GDM1 (cell line): ENCODE results near the gene KLHL3.
A peak's percentile ranks its signal among the peaks of the same experiment; 100 is the strongest.

Source experiments
- DNase-seq: peaks from one replicate; lab custom pipeline; 2025; lab: John Stamatoyannopoulos, UW

KLHL3 gene

GRCh38 chr5:137747848-137748247, 12.0 kb upstream of the KLHL3 start:
- DNase-seq: no peak

- peak; percentile 35 for DNase-seq
These were observed 7.2 kb upstream of the KLHL3 start for GRCh38 chr5:137743031-137743640.

- DNase-seq: no peak
These were observed 5.8 kb upstream of the KLHL3 start for GRCh38 chr5:137741718-137742117.

GRCh38 chr5:137739737-137740136, 3.8 kb upstream of the KLHL3 start:
- no peak for DNase-seq

- no peak for DNase-seq
These were observed 3.1 kb upstream of the KLHL3 start for GRCh38 chr5:137738947-137739346.

- DNase-seq: peak; percentile 60
These were observed 1.7 kb upstream of the KLHL3 start for GRCh38 chr5:137737349-137738131.

- no peak for DNase-seq
These were observed 607 bp upstream of the KLHL3 start for GRCh38 chr5:137736496-137736895.

GRCh38 chr5:137734962-137735554, 831 bp downstream of the KLHL3 start:
- no peak for DNase-seq

GRCh38 chr5:137734331-137734730, 1.6 kb downstream of the KLHL3 start:
- no peak for DNase-seq

GRCh38 chr5:137733922-137734321, 2.0 kb downstream of the KLHL3 start:
- no peak for DNase-seq

- DNase-seq: no peak
These were observed 2.9 kb downstream of the KLHL3 start for GRCh38 chr5:137733006-137733405.

GRCh38 chr5:137731176-137731575, 4.7 kb downstream of the KLHL3 start:
- no peak for DNase-seq

- no peak for DNase-seq
These were observed 5.6 kb downstream of the KLHL3 start for GRCh38 chr5:137730336-137730735.

- no peak for DNase-seq
These were observed 7.8 kb downstream of the KLHL3 start for GRCh38 chr5:137728048-137728447.

GRCh38 chr5:137727623-137728022, 8.3 kb downstream of the KLHL3 start:
- no peak for DNase-seq

- no peak for DNase-seq
These were observed 11.6 kb downstream of the KLHL3 start for GRCh38 chr5:137724251-137724650.

- no peak for DNase-seq
These were observed 17.3 kb downstream of the KLHL3 start for GRCh38 chr5:137718611-137719010.

- DNase-seq: no peak
These were observed 19.6 kb downstream of the KLHL3 start for GRCh38 chr5:137716337-137716736.

- DNase-seq: no peak
These were observed 20.4 kb downstream of the KLHL3 start for GRCh38 chr5:137715456-137715855.

GRCh38 chr5:137714946-137715345, 20.9 kb downstream of the KLHL3 start:
- peak; percentile 69 for DNase-seq

- no peak for DNase-seq
These were observed 21.4 kb downstream of the KLHL3 start for GRCh38 chr5:137714494-137714893.

- no peak for DNase-seq
These were observed 23.7 kb downstream of the KLHL3 start for GRCh38 chr5:137712139-137712667.

- DNase-seq: no peak
These were observed 25.8 kb downstream of the KLHL3 start for GRCh38 chr5:137710086-137710485.
